Coronary artery (tissue), 2 donors: ENCODE results near the gene MIS18BP1.
"Not testable (repeated sequence)": the region's sequence is repeated elsewhere in the genome, so short reads cannot be mapped to it uniquely, and the experiment has no call there.

Experiments
- DNase-seq: peaks from one replicate; pipeline ENCODE4 v3.0.0-alpha.2; 2017; ENCODE audit warnings: low spot score
- H3K27ac ChIP-seq, 2 donors: fragments of 200-600 bp; sonication (generic); one replicate each; pipeline ENCODE4 v1.5.1; 2016 to 2019
- H3K4me3 ChIP-seq: fragments of 200-600 bp; sonication (generic); 2 replicates; pipeline ENCODE4 v1.5.1; 2016; ENCODE audit warnings: mild to moderate bottlenecking, moderate library complexity
- CTCF ChIP-seq: fragments of 200-600 bp; sonication (generic); IDR thresholded peaks from one replicate; pipeline ENCODE4 v1.5.1; 2019; ENCODE audit warnings: antibody characterized with exemption

Gene MIS18BP1

DNA sequence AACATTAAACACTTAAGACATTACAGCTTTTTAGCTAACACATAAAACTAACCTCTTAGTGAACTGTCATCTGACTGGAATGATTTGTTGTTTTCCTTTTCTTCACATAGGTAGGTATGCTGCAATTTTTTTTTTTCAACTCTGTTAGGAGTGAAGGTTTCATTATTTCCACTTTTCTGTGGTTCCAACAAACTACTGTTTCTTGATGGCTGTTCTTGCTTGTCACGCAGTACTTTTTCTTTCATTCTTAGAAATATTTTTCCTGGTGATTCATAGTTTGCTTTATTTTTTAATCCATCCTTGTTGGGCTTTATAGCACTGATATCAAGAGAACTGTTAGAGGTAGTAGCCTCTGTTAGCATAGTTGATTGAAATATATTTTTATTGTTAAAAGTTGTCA, 6.3 kb downstream of the MIS18BP1 start:
- no peak for DNase-seq
- TF ChIP-seq CTCF, result no peak
- H3K27ac ChIP-seq, result no peak overlapping the region
- H3K4me3 ChIP-seq, result no peak overlapping the region

GRCh38 chr14:45246151-45246550, 6.9 kb downstream of the MIS18BP1 start:
- no peak for TF ChIP-seq CTCF
- no peak for DNase-seq
- Histone ChIP-seq H3K27ac (no peak overlapping the region), H3K4me3 (no peak overlapping the region)

GRCh38 chr14:45242706-45243105, 10.3 kb downstream of the MIS18BP1 start:
- DNase-seq, result no peak
- Histone ChIP-seq H3K27ac (no peak overlapping the region), H3K4me3 (peak overlapping the region; percentile 15)
- no peak for TF ChIP-seq CTCF

- TF ChIP-seq CTCF, result no peak
- no peak for DNase-seq
- no peak overlapping the region for H3K27ac ChIP-seq
- no peak overlapping the region for H3K4me3 ChIP-seq
These were observed 14.0 kb downstream of the MIS18BP1 start for GRCh38 chr14:45238988-45239387.

DNA sequence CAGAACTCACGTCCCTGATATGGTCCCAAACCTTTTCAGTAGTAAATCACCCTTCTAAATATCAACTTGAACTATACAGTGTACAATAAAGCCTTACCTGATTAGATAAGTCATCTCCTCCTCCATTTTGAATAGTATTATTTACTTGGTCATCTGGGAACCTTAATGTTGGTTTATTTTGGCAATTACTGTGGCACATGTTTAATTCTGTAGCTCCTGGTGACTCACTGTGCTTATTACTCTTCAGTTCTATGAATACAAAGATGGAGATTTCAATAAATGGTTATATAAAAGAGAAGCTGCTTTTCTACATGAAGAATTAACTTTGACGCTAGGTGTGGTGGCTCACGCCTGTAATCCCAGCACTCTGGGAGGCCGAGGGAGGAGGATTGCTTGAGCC, 25.4 kb downstream of the MIS18BP1 start:
- TF ChIP-seq CTCF, result no peak

DNA sequence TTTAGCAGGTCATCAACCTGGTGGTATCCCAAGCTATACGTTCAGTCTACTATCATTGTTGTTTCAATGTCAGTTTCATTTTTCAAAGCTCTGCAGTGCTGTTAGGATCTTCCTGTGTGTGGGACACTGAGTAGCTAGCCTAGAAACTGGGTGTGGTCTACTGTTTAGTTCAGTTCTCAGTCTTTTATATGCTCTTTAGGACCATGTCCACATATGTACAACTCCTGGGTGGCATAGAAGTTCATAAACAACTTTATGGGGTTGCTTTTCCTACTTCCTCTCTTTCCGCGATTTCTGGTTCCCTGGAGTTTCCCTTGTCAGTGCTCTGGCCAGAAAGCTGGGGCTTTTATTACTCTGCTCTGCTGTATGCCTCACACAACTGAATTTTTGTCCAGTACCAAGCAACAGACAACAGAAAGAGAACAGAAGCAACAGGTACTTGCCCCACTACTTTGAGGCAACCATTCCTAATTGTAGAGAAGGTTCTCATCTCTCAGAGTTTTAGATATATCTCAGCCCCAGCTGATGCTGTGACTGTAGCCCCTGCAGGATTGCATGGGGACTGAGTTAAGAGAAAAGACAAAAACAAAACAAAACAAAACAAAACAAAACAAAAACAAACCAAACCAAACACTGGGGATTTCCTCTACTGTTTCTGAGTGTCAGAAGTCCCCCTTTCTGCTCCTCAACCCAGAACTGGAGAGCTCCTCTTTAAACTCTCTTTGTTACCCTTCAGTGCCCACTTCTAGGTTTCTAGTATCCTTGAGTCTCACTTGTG, 30.3 kb downstream of the MIS18BP1 start:
- TF ChIP-seq CTCF, result no peak
- H3K4me3 ChIP-seq, result no peak overlapping the region
- DNase-seq, result no peak
- H3K27ac ChIP-seq, result no peak overlapping the region

More for the DNA sequence above, 25.4 kb downstream of the MIS18BP1 start:
- no peak for DNase-seq
- Histone ChIP-seq H3K4me3 (no peak overlapping the region), H3K27ac (no peak overlapping the region)

DNA sequence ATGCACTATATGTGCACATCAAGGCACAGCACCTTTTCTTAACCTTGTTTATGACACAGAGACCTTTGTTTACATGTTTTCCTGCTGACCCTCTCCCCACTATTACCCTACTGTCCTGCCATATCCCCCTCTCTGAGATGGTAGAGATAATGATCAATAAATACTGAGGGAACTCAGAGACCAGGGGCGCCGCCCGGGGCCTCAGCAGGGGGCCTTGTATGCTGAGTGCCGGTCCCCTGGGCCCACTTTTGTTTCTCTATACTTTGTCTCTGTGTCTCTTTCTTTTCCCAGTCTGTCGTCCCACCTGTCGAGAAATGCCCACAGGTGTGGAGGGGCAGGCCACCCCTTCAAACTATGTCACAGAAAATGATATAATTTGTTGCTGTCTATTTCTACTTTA, 38.7 kb downstream of the MIS18BP1 start:
- DNase-seq, H3K4me3 ChIP-seq: not testable (repeated sequence)

DNA sequence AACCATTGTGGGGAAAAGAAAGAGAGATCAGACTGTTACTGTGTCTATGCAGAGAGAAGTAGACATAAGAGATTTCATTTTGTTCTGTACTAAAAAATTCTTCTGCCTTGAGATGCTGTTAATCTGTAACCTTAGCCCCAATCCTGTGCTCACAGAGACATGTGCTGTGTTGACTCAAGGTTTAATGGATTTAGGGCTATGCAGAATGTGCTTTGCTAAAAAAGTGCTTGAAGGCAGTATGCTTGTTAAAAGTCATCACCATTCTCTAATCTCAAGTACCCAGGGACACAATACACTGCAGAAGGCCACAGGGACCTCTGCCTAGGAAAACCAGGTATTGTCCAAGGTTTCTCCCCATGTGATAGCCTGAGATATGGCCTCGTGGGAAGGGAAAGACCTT, 39.3 kb downstream of the MIS18BP1 start:
- not testable (repeated sequence) for H3K4me3 ChIP-seq, H3K27ac ChIP-seq, DNase-seq

More for the DNA sequence above, 38.7 kb downstream of the MIS18BP1 start:
- not testable (repeated sequence) for H3K27ac ChIP-seq
